ENCODE measurements around the gene CD4.

The CD4 gene

DNA sequence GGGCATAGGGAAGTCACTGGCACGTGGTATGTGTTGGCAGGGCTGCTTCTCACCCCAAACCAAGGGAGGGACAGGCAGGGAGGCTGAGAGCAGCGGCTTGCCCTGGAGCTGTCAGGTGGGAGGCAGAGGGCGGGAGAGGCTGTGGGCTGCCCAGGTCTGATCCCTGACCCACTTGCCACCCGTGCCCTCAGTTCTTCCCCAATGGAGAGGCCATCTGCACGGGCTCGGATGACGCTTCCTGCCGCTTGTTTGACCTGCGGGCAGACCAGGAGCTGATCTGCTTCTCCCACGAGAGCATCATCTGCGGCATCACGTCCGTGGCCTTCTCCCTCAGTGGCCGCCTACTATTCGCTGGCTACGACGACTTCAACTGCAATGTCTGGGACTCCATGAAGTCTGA, 56.1 kb downstream of the CD4 start:
- Histone ChIP-seq H3K27ac (ENCODE audit: insufficient read depth, low read depth, low read length, poor library complexity, severe bottlenecking) (no peak overlapping the region), H3K27me3 (ENCODE audit: control insufficient read depth, insufficient read depth, low read length, poor library complexity, severe bottlenecking) (no peaks in the 10 kb centered on the region), H3K9me3 (ENCODE audit: control insufficient read depth, low read length) (no peaks in the 10 kb centered on the region), H3K36me3 (ENCODE audit: control insufficient read depth, insufficient read depth, low read length) (peaks cover 41% of the 10 kb centered on the region), H3K4me1 (ENCODE audit: control insufficient read depth, insufficient read depth, low read length) (peaks cover 18% of the 10 kb centered on the region), H3K4me3 (ENCODE audit: insufficient read depth, low read depth, low read length) (no peak overlapping the region)
- WGBS, 2 experiments, result 92 to 93% methylated on average over 17 of the region's 17 CpGs

DNA sequence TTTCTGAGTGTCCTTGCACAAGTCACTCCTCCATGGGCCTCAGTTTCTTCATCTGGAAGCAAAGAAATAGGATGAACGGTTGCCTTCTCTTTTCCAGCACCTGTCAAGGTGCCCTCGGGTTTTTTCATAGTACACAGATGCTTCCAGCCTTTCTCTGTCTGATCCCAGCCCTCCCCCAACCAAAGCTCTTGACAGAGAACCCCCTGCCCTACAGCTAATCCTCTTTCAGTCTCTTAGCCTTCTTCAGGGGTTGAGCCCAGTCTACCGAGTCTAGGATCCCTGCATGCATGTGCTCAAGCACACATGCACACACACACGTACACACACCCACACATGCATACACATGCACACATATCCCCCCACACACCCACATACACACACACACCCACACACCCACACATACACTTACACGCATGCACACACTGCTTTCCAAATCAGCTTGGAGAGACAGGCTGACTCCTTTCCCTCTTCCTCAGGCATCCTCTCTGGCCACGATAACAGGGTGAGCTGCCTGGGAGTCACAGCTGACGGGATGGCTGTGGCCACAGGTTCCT, 57.1 kb downstream of the CD4 start:
- 94% methylated on average over 7 of the region's 7 CpGs for WGBS, 2 experiments
- Histone ChIP-seq H3K4me1 (ENCODE audit: control insufficient read depth, insufficient read depth, low read length) (peaks cover 16% of the 10 kb centered on the region), H3K9me3 (ENCODE audit: control insufficient read depth, low read length) (no peaks in the 10 kb centered on the region), H3K4me3 (ENCODE audit: insufficient read depth, low read depth, low read length) (no peak overlapping the region), H3K27me3 (ENCODE audit: control insufficient read depth, insufficient read depth, low read length, poor library complexity, severe bottlenecking) (no peaks in the 10 kb centered on the region), H3K36me3 (ENCODE audit: control insufficient read depth, insufficient read depth, low read length) (peaks cover 43% of the 10 kb centered on the region), H3K27ac (ENCODE audit: insufficient read depth, low read depth, low read length, poor library complexity, severe bottlenecking) (no peak overlapping the region)

DNA sequence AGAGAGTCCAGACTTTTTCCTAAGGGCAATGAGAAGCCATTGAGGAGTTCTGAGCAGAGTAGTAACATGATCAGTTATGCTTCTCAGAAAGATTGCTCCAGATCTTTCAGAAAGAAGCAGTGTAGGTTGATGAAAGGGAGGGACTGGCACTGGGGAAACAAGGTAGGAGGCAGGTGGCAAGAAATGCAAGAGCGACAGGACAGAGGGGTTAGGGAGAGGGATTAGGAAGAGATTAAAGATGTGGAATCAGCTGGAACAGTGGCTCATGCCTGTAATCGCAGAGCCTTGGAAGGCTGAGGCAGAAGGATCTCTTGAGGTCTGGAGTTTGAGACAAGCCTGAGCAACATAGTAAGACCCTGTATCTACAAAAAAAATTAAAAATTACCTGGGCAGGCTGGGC, 58.3 kb downstream of the CD4 start:
- H3K27ac ChIP-seq (ENCODE audit: insufficient read depth, low read depth, low read length, poor library complexity, severe bottlenecking), result no peak overlapping the region
- peaks cover 14% of the 10 kb centered on the region for H3K4me1 ChIP-seq (ENCODE audit: control insufficient read depth, insufficient read depth, low read length)
- peaks cover 43% of the 10 kb centered on the region for H3K36me3 ChIP-seq (ENCODE audit: control insufficient read depth, insufficient read depth, low read length)
- no peak overlapping the region for H3K4me3 ChIP-seq (ENCODE audit: insufficient read depth, low read depth, low read length)
- H3K9me3 ChIP-seq (ENCODE audit: control insufficient read depth, low read length), result no peaks in the 10 kb centered on the region
- WGBS, 2 experiments, result 85 to 88% methylated on average over 2 of the region's 2 CpGs
- no peaks in the 10 kb centered on the region for H3K27me3 ChIP-seq (ENCODE audit: control insufficient read depth, insufficient read depth, low read length, poor library complexity, severe bottlenecking)

DNA sequence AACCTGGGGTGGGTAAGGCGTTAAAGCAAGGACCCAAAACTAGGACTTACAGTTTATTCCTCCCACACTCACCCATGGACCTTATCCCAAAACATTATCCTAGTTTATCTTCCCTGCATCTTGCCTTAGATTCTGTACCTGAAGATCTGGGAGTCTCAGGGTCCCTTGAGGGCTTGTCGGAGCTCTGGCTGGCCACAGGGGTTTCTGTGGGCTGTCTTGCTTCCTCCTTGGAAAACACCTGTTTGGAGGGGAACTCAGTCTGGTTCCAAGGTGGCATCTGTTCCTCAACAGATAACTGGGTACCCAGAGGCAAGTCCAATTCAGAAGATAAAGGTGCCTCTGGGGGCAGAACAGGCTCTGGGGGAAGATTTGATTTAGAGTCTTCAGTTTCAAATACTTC, 60.1 kb downstream of the CD4 start:
- WGBS, 2 experiments, result 90 to 94% methylated on average over 2 of the region's 2 CpGs
- Histone ChIP-seq H3K27me3 (ENCODE audit: control insufficient read depth, insufficient read depth, low read length, poor library complexity, severe bottlenecking) (no peaks in the 10 kb centered on the region), H3K27ac (ENCODE audit: insufficient read depth, low read depth, low read length, poor library complexity, severe bottlenecking) (no peak overlapping the region), H3K36me3 (ENCODE audit: control insufficient read depth, insufficient read depth, low read length) (peaks cover 40% of the 10 kb centered on the region), H3K4me3 (ENCODE audit: insufficient read depth, low read depth, low read length) (no peak overlapping the region), H3K4me1 (ENCODE audit: control insufficient read depth, insufficient read depth, low read length) (peaks cover 21% of the 10 kb centered on the region), H3K9me3 (ENCODE audit: control insufficient read depth, low read length) (no peaks in the 10 kb centered on the region)

DNA sequence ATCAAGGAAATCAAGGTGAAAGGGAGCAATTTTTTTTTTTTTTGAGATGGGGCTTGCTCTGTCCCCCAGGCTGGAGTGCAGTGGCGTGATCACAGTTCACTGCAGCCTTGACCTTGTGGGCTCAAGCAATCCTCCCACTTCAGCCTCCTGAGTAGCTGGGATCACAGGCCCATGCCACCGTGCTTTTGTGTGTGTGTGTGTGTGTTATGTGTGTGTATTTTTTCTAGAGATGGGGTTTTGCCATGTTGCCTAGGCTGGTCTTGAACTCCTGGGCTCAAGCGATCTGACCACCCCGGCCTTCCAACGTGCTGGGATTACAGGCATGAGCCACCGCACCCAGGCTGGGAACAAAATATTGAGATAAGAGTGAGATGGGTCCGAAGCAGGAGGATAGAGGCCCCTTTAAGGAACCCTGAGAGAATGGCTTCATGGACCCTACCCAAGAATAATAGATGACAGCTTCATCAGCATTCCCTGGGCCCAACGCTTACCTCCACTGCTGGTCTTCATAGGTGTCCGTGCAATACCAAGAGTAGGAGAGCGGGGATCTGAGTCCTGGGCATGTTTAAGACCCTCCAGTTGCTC, 60.7 kb downstream of the CD4 start:
- H3K4me3 ChIP-seq (ENCODE audit: insufficient read depth, low read depth, low read length), result peak overlapping the region; percentile 60
- H3K27ac ChIP-seq (ENCODE audit: insufficient read depth, low read depth, low read length, poor library complexity, severe bottlenecking), result no peak overlapping the region
- WGBS, 2 experiments, result 86 to 89% methylated on average over 10 of the region's 10 CpGs
- no peaks in the 10 kb centered on the region for H3K9me3 ChIP-seq (ENCODE audit: control insufficient read depth, low read length)
- peaks cover 34% of the 10 kb centered on the region for H3K36me3 ChIP-seq (ENCODE audit: control insufficient read depth, insufficient read depth, low read length)
- H3K4me1 ChIP-seq (ENCODE audit: control insufficient read depth, insufficient read depth, low read length), result peaks cover 21% of the 10 kb centered on the region
- no peaks in the 10 kb centered on the region for H3K27me3 ChIP-seq (ENCODE audit: control insufficient read depth, insufficient read depth, low read length, poor library complexity, severe bottlenecking)

- Histone ChIP-seq H3K9me3 (ENCODE audit: control insufficient read depth, low read length) (no peaks in the 10 kb centered on the region), H3K4me1 (ENCODE audit: control insufficient read depth, insufficient read depth, low read length) (peaks cover 21% of the 10 kb centered on the region), H3K27me3 (ENCODE audit: control insufficient read depth, insufficient read depth, low read length, poor library complexity, severe bottlenecking) (no peaks in the 10 kb centered on the region), H3K27ac (ENCODE audit: insufficient read depth, low read depth, low read length, poor library complexity, severe bottlenecking) (no peak overlapping the region), H3K36me3 (ENCODE audit: control insufficient read depth, insufficient read depth, low read length) (peaks cover 27% of the 10 kb centered on the region), H3K4me3 (ENCODE audit: insufficient read depth, low read depth, low read length) (peak overlapping the region; percentile 60)
- WGBS, 2 experiments, result 12% methylated on average over 16 of the region's 16 CpGs
These were observed 61.4 kb downstream of the CD4 start for GRCh38 chr12:6850796-6851152.

DNA sequence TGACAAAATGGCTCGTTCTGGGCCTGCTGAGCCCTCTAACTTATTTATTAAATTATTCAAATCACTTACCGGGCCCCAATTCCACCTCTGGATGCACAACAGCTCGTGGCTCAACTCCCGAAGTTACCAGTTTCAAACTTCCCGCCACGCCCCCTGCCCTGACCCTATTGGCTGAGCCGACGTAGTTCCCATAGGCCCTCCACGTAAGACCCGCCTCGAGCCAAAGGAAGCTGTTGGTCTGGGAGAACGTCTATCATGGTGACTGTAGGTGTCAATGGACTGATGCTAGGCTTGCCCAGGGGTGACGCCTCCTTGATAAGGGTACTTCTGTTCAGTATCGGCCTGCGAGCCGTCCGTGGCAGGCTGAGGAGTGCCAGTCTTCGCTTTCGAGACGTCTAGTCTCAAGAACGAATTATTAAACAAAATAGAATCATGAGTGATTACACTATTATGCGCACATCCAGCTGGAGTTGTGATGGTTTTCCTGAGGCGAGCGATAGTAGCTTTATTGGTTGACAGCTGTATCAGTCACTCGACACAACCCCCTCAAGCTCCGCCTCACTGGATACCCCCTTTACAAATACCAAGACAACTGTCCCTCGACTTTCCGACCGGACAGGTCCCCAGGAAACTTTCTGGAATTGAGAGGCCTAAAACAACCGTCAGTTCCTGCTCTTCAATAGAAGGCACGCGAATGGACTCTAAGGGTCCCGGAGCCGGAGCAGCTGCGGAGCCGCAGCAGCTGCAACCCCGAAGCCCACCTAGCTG, 62.0 kb downstream of the CD4 start, which contains the start of gene CDCA3:
TSS of gene CDCA3 (minus strand) at position 134 of the 768 bp plus-strand sequence. CDS start 334 bp downstream, outside the sequence.
- Histone ChIP-seq H3K4me3 (ENCODE audit: insufficient read depth, low read depth, low read length) (peak within 1 kb of the TSS; percentile 60), H3K9me3 (ENCODE audit: control insufficient read depth, low read length) (no peaks in the 10 kb centered on the region), H3K27ac (ENCODE audit: insufficient read depth, low read depth, low read length, poor library complexity, severe bottlenecking) (peak within 1 kb of the TSS; percentile 78), H3K27me3 (ENCODE audit: control insufficient read depth, insufficient read depth, low read length, poor library complexity, severe bottlenecking) (no peaks in the 10 kb centered on the region), H3K4me1 (ENCODE audit: control insufficient read depth, insufficient read depth, low read length) (peaks cover 21% of the 10 kb centered on the region), H3K36me3 (ENCODE audit: control insufficient read depth, insufficient read depth, low read length) (peaks cover 22% of the 10 kb centered on the region)
- 0% methylated on average over 37 of the region's 37 CpGs for WGBS, 2 experiments

- Histone ChIP-seq H3K27ac (ENCODE audit: insufficient read depth, low read depth, low read length, poor library complexity, severe bottlenecking) (peak within 1 kb of the TSS; percentile 78), H3K4me1 (ENCODE audit: control insufficient read depth, insufficient read depth, low read length) (peaks cover 21% of the 10 kb centered on the region), H3K9me3 (ENCODE audit: control insufficient read depth, low read length) (no peaks in the 10 kb centered on the region), H3K36me3 (ENCODE audit: control insufficient read depth, insufficient read depth, low read length) (peaks cover 20% of the 10 kb centered on the region), H3K4me3 (ENCODE audit: insufficient read depth, low read depth, low read length) (peak within 1 kb of the TSS; percentile 60), H3K27me3 (ENCODE audit: control insufficient read depth, insufficient read depth, low read length, poor library complexity, severe bottlenecking) (no peaks in the 10 kb centered on the region)
- 0% methylated on average over 65 of the region's 65 CpGs for WGBS, 2 experiments
These were observed 62.8 kb downstream of the CD4 start, which contains the start of gene USP5 for GRCh38 chr12:6851921-6852650. Gene USP5, plus strand, starts transcription at chr12:6852150. Its CDS starts 30 bp downstream, at chr12:6852180.

- 2% methylated on average over 17 to 18 of the region's 18 CpGs for WGBS, 2 experiments
These were observed 63.5 kb downstream of the CD4 start for GRCh38 chr12:6852651-6853354.

More at GRCh38 chr12:6852651-6853354, 63.5 kb downstream of the CD4 start:
- Histone ChIP-seq H3K27me3 (ENCODE audit: control insufficient read depth, insufficient read depth, low read length, poor library complexity, severe bottlenecking) (no peaks in the 10 kb centered on the region), H3K36me3 (ENCODE audit: control insufficient read depth, insufficient read depth, low read length) (peaks cover 27% of the 10 kb centered on the region), H3K4me1 (ENCODE audit: control insufficient read depth, insufficient read depth, low read length) (peaks cover 21% of the 10 kb centered on the region), H3K27ac (ENCODE audit: insufficient read depth, low read depth, low read length, poor library complexity, severe bottlenecking) (peak overlapping the region; percentile 72), H3K9me3 (ENCODE audit: control insufficient read depth, low read length) (no peaks in the 10 kb centered on the region), H3K4me3 (ENCODE audit: insufficient read depth, low read depth, low read length) (peak overlapping the region; percentile 60)

Measured in ectodermal cell (in vitro differentiated cells).